ENCODE measurements around the gene HAPLN1. TPM values are rescaled to one million over a fixed set of nuclear protein-coding genes. Genes with fewer than 3 reads are reported as not detected.

HAPLN1 gene
- total and polyA plus RNA-seq, 2 donors: 0.37 to 24.4 TPM

GRCh38 chr5:83653669-83654068 lies 67.0 kb downstream of the HAPLN1 start:
- Histone ChIP-seq H3K4me3 (ENCODE audit: low read depth, low read length) (no peak overlapping the region), H3K4me1 (ENCODE audit: insufficient read depth) (no peaks in the 10 kb centered on the region), H3K27ac (ENCODE audit: low read depth) (no peak overlapping the region), H3K36me3 (ENCODE audit: insufficient read depth) (no peaks in the 10 kb centered on the region)
- WGBS: 39% methylated on average over 2 of the region's 2 CpGs
- no peak for DNase-seq (ENCODE audit: extremely low spot score)

- no peak overlapping the region for H3K27ac ChIP-seq (ENCODE audit: low read depth)
- WGBS: 39% methylated on average over 1 of the region's 1 CpG
- no peaks in the 10 kb centered on the region for H3K4me1 ChIP-seq (ENCODE audit: insufficient read depth)
- DNase-seq (ENCODE audit: extremely low spot score): no peak
- no peak overlapping the region for H3K4me3 ChIP-seq (ENCODE audit: low read depth, low read length)
- no peaks in the 10 kb centered on the region for H3K36me3 ChIP-seq (ENCODE audit: insufficient read depth)
Observed at GRCh38 chr5:83645936-83646335, 74.7 kb downstream of the HAPLN1 start.

DNA sequence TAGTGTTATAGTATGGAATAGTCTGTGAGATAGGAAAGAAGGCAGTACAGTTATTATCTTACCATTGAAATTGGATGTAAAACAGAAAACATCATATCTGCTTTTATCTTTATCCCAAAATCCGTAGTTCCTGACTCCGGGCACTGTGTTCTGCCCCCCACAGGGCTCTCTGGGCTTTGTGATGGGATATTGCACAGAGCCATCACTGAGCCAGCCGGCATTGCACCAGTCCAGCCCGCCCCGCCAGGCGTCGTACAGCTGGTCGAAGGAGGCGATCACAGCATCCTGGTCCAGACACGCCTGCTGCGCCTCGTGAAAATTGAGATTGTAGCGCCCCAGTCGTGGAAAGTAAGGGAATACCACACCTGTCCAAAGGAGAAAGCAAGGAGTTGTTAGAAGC lies 76.4 kb downstream of the HAPLN1 start:
- 46% methylated on average over 14 of the region's 14 CpGs for WGBS
- Histone ChIP-seq H3K4me3 (ENCODE audit: low read depth, low read length) (no peak overlapping the region), H3K27ac (ENCODE audit: low read depth) (no peak overlapping the region), H3K4me1 (ENCODE audit: insufficient read depth) (no peaks in the 10 kb centered on the region), H3K36me3 (ENCODE audit: insufficient read depth) (no peaks in the 10 kb centered on the region)
- no peak for DNase-seq (ENCODE audit: extremely low spot score)

GRCh38 chr5:83641946-83642345 lies 78.7 kb downstream of the HAPLN1 start:
- H3K27ac ChIP-seq (ENCODE audit: low read depth): no peak overlapping the region
- 90% methylated on average over 3 of the region's 3 CpGs for WGBS

DNA sequence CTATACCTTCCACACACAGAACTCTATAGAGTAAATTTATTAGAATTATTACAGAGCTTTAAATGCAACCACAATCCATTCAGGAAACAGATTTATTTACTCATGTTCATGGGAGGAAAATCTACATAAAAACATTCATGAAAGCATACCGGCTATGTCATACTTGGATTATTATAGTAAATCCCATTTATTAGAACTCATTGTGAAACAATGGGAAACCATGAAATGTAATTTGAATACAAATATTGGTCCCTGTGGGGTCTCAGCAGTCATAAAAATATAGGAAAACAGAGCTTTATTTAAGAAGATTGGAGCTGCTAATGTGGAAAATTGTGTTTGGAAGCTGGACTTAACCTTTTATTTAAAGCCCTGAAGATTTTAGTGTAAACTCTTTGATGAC lies 80.7 kb downstream of the HAPLN1 start:
- Histone ChIP-seq H3K27ac (ENCODE audit: low read depth) (no peak overlapping the region), H3K4me1 (ENCODE audit: insufficient read depth) (no peaks in the 10 kb centered on the region), H3K4me3 (ENCODE audit: low read depth, low read length) (no peak overlapping the region), H3K36me3 (ENCODE audit: insufficient read depth) (no peaks in the 10 kb centered on the region)
- 42% methylated on average over 1 of the region's 1 CpG for WGBS
- no peak for DNase-seq (ENCODE audit: extremely low spot score)

More at GRCh38 chr5:83641946-83642345, 78.7 kb downstream of the HAPLN1 start:
- Histone ChIP-seq H3K4me1 (ENCODE audit: insufficient read depth) (no peaks in the 10 kb centered on the region), H3K36me3 (ENCODE audit: insufficient read depth) (no peaks in the 10 kb centered on the region), H3K4me3 (ENCODE audit: low read depth, low read length) (no peak overlapping the region)
- no peak for DNase-seq (ENCODE audit: extremely low spot score)

GRCh38 chr5:83636156-83636555 lies 84.5 kb downstream of the HAPLN1 start:
- Histone ChIP-seq H3K27ac (ENCODE audit: low read depth) (no peak overlapping the region), H3K4me1 (ENCODE audit: insufficient read depth) (no peaks in the 10 kb centered on the region), H3K36me3 (ENCODE audit: insufficient read depth) (no peaks in the 10 kb centered on the region), H3K4me3 (ENCODE audit: low read depth, low read length) (no peak overlapping the region)
- WGBS: 29% methylated on average over 6 of the region's 6 CpGs
- no peak for DNase-seq (ENCODE audit: extremely low spot score)

- H3K4me1 ChIP-seq (ENCODE audit: insufficient read depth): no peaks in the 10 kb centered on the region
- H3K4me3 ChIP-seq (ENCODE audit: low read depth, low read length): no peak overlapping the region
- WGBS: 80% methylated on average over 2 of the region's 2 CpGs
- H3K27ac ChIP-seq (ENCODE audit: low read depth): no peak overlapping the region
- no peak for DNase-seq (ENCODE audit: extremely low spot score)
- H3K36me3 ChIP-seq (ENCODE audit: insufficient read depth): no peaks in the 10 kb centered on the region
Observed at GRCh38 chr5:83633285-83633684, 87.4 kb downstream of the HAPLN1 start.

- 40% methylated on average over 4 of the region's 4 CpGs for WGBS
- H3K36me3 ChIP-seq (ENCODE audit: insufficient read depth): no peaks in the 10 kb centered on the region
- H3K4me1 ChIP-seq (ENCODE audit: insufficient read depth): no peaks in the 10 kb centered on the region
- no peak overlapping the region for H3K4me3 ChIP-seq (ENCODE audit: low read depth, low read length)
- H3K27ac ChIP-seq (ENCODE audit: low read depth): no peak overlapping the region
- DNase-seq (ENCODE audit: extremely low spot score): no peak
Observed at GRCh38 chr5:83632874-83633273, 87.8 kb downstream of the HAPLN1 start.

DNA sequence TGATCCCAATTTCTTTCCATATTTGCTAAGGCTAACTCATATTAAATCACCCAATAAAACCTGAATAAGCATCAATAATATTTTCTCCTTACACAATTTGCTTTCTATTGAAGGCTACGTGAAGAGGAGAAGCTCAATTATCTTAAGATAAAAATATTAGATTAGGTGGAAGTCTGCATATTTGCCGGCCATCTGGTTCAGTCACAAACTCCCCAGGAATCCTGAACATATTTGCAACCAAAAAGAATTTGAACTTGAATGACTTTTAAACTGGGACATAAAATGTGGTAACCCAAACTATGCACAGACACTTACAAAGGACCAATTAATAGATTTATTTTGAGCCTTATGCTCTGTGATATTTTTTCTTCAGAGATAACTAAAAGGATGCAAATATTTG lies 92.3 kb downstream of the HAPLN1 start:
- WGBS: 41% methylated on average over 2 of the region's 2 CpGs

GRCh38 chr5:83614841-83615240 lies 105.8 kb downstream of the HAPLN1 start:
- Histone ChIP-seq H3K4me3 (ENCODE audit: low read depth, low read length) (no peak overlapping the region), H3K36me3 (ENCODE audit: insufficient read depth) (no peaks in the 10 kb centered on the region), H3K27ac (ENCODE audit: low read depth) (no peak overlapping the region), H3K4me1 (ENCODE audit: insufficient read depth) (no peaks in the 10 kb centered on the region)
- no peak for DNase-seq (ENCODE audit: extremely low spot score)

More for the DNA sequence above, 92.3 kb downstream of the HAPLN1 start:
- Histone ChIP-seq H3K36me3 (ENCODE audit: insufficient read depth) (no peaks in the 10 kb centered on the region), H3K27ac (ENCODE audit: low read depth) (no peak overlapping the region), H3K4me3 (ENCODE audit: low read depth, low read length) (no peak overlapping the region), H3K4me1 (ENCODE audit: insufficient read depth) (no peaks in the 10 kb centered on the region)
- no peak for DNase-seq (ENCODE audit: extremely low spot score)

DNA sequence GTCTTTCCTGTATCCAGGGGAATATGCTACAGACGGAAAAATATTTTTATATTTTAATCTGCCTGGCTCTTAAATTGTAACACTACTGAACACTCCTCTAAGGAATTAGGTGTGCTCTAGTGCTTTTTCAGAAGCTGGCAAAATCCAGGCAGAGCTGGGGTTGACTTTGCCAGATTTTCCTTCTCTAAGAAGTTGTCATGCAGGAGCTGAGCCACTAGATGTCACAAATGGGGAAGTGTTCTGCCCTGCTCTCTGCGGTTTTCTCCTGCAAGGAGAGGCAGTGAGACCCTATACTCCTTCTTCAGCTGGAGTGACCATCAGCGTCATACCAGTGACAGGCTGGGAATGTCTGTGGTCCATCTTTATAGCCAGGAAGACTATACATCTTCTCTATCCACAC lies 112.5 kb downstream of the HAPLN1 start:
- no peak for DNase-seq (ENCODE audit: extremely low spot score)
- no peak overlapping the region for H3K27ac ChIP-seq (ENCODE audit: low read depth)
- no peaks in the 10 kb centered on the region for H3K36me3 ChIP-seq (ENCODE audit: insufficient read depth)
- no peak overlapping the region for H3K4me3 ChIP-seq (ENCODE audit: low read depth, low read length)
- no peaks in the 10 kb centered on the region for H3K4me1 ChIP-seq (ENCODE audit: insufficient read depth)
- WGBS: 7% methylated on average over 3 of the region's 3 CpGs

DNA sequence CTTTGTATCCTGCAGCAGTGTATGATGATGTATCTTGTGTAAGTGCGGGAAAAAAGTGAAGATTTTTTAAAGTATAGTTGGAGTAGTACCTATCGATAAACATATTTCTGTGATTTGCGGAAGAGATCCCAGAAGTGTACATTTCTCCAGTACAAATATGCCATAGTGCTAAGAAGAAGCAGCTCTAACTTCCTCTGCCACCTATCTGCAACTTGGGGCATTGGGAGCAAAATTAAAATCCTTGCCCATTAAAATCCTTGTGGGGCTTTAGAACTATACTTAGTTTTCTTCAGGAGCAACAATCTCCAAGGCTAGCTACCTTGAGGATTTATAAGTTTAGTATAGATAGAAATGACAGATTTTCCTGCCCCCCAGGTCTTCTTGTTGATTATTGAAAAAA lies 125.4 kb downstream of the HAPLN1 start:
- Histone ChIP-seq H3K36me3 (ENCODE audit: insufficient read depth) (no peaks in the 10 kb centered on the region), H3K4me3 (ENCODE audit: low read depth, low read length) (no peak overlapping the region), H3K27ac (ENCODE audit: low read depth) (no peak overlapping the region), H3K4me1 (ENCODE audit: insufficient read depth) (no peaks in the 10 kb centered on the region)
- no peak for DNase-seq (ENCODE audit: extremely low spot score)
- 98% methylated on average over 3 of the region's 3 CpGs for whole genome bisulfite sequencing

DNA sequence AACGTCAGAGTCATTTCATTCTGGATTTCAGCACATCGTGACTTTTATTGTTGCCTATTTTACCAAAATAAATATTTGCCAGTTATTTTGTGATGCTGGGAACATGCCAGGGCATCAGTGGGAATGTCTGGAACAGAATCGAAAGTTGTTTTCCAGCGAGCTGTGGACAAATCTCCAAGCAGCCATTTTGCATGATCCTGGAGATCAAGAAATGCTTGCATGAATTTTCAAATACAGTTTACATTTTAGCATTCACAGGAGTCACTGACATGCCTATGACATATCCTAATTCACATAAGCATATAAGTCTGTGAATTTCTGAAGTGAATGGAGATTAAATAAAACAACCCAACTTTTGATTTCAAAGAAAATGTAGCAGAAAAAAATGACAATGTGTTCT lies 129.7 kb downstream of the HAPLN1 start:
- no peak for DNase-seq (ENCODE audit: extremely low spot score)
- 66% methylated on average over 4 of the region's 4 CpGs for WGBS
- Histone ChIP-seq H3K4me1 (ENCODE audit: insufficient read depth) (no peaks in the 10 kb centered on the region), H3K36me3 (ENCODE audit: insufficient read depth) (no peaks in the 10 kb centered on the region), H3K27ac (ENCODE audit: low read depth) (no peak overlapping the region), H3K4me3 (ENCODE audit: low read depth, low read length) (no peak overlapping the region)

- no peak for DNase-seq (ENCODE audit: extremely low spot score)
- WGBS: 53% methylated on average over 1 of the region's 1 CpG
- H3K36me3 ChIP-seq (ENCODE audit: insufficient read depth): no peaks in the 10 kb centered on the region
- H3K27ac ChIP-seq (ENCODE audit: low read depth): no peak overlapping the region
- H3K4me1 ChIP-seq (ENCODE audit: insufficient read depth): no peaks in the 10 kb centered on the region
- H3K4me3 ChIP-seq (ENCODE audit: low read depth, low read length): no peak overlapping the region
Observed at GRCh38 chr5:83589786-83590185, 130.9 kb downstream of the HAPLN1 start.
